Breast epithelium (tissue), 4 donors: ENCODE data around the gene DYRK1A. TPM values are rescaled to one million over a fixed set of nuclear protein-coding genes. Genes with fewer than 3 reads are reported as not detected.

Source experiments
- DNase-seq, 2 donors: peaks; one replicate each; pipeline ENCODE4 v3.0.0-alpha.2; 2019; ENCODE audit warnings: low spot score in 2 of 2
- H3K27ac ChIP-seq, 2 donors: fragments of 200-600 bp; sonication (generic) in 1 of 2; one replicate each; pipeline ENCODE4 v1.5.1; 2016 to 2019; ENCODE audit warnings: mild to moderate bottlenecking in 1 of 2
- H3K27me3 ChIP-seq, 2 donors: fragments of 200-600 bp; sonication (generic) in 1 of 2; one replicate each; pipeline versions ENCODE4 v1.5.1 to v1.6.0; 2017 to 2019; ENCODE audit warnings: control low read depth in 1 of 2, mild to moderate bottlenecking in 1 of 2
- H3K36me3 ChIP-seq: fragments of 200-600 bp; one replicate; pipeline ENCODE4 v1.5.1; 2019
- H3K4me1 ChIP-seq, 2 donors: fragments of 200-600 bp; sonication (generic); one replicate each; pipeline ENCODE4 v1.5.1; 2016 to 2019; ENCODE audit warnings: control low read depth in 1 of 2
- H3K4me3 ChIP-seq, 3 donors: fragments of 200-600 bp; sonication (generic); 1 replicate in 2 of 3; 2 replicates in 1 of 3; pipeline ENCODE4 v1.5.1; 2016 to 2019; ENCODE audit warnings: mild to moderate bottlenecking in 3 of 3, moderate library complexity in 2 of 3
- H3K9me3 ChIP-seq, 2 donors: fragments of 200-600 bp; sonication (generic) in 1 of 2; one replicate each; pipeline ENCODE4 v1.5.1; 2016 to 2019; ENCODE audit warnings: control low read depth in 1 of 2
- CTCF ChIP-seq, 3 donors: fragments of 450-650 bp; IDR thresholded peaks; one replicate each; pipeline ENCODE4 v1.5.1; 2016 to 2017; ENCODE audit warnings: antibody characterized with exemption in 3 of 3, mild to moderate bottlenecking in 3 of 3, moderate library complexity in 3 of 3
- POLR2A ChIP-seq: fragments of 450-650 bp; IDR thresholded peaks from one replicate; pipeline ENCODE4 v1.6.1; 2016; ENCODE audit warnings: antibody characterized with exemption, mild to moderate bottlenecking, moderate library complexity
- POLR2AphosphoS5 ChIP-seq, 3 donors: sonication (generic); formaldehyde crosslinking; IDR thresholded peaks; one replicate each; pipeline ENCODE4 v1.6.1; 2017; ENCODE audit warnings: antibody characterized with exemption in 3 of 3
- intact Hi-C: fragments of 100-400 bp; cut with DNase I; formaldehyde crosslinking; loops from one replicate; pipeline ENCODE4 v1.15.1; 2023; ENCODE audit warnings: low total_unique reads
- total RNA-seq, 3 donors: library from RNA; depleted of rRNA; stranded (reverse); fragments of >200 nt; gene quantifications; one replicate each; pipeline ENCODE4 v1.1.0, GENCODE V29; 2016

Gene DYRK1A
- total RNA-seq, 3 donors from 2014 or later: 71.7 to 138 (median 93.1) TPM

GRCh38 chr21:37463083-37463801 is 96.7 kb downstream of the DYRK1A start:
- Histone ChIP-seq H3K4me1 (peaks cover 0 to 12% of the 10 kb centered on the region in 2 donors), H3K27ac (no peak overlapping the region), H3K36me3 (no peaks in the 10 kb centered on the region), H3K4me3 (peak overlapping the region in 1 of 3 donors; percentile 10), H3K9me3 (no peaks in the 10 kb centered on the region), H3K27me3 (no peaks in the 10 kb centered on the region)
- no peak for DNase-seq
- TF ChIP-seq CTCF (IDR thresholded peaks at IDR 0.05) (peak in 2 of 3 donors; percentile 50 to 67), POLR2AphosphoS5 (IDR thresholded peaks at IDR 0.05) (no peak), POLR2A (no peak)
- intact Hi-C loops: no loop called here

- no peak overlapping the region for H3K27ac ChIP-seq
- intact Hi-C loops: no loop called here
Measured at GRCh38 chr21:37467082-37467481, 100.5 kb downstream of the DYRK1A start.

GRCh38 chr21:37468909-37469308 is 102.3 kb downstream of the DYRK1A start:
- Histone ChIP-seq H3K36me3 (no peaks in the 10 kb centered on the region), H3K4me3 (no peak overlapping the region), H3K27ac (no peak overlapping the region), H3K4me1 (no peaks in the 10 kb centered on the region), H3K9me3 (no peaks in the 10 kb centered on the region), H3K27me3 (no peaks in the 10 kb centered on the region)
- TF ChIP-seq CTCF (IDR thresholded peaks at IDR 0.05): no peak
- no peak for TF ChIP-seq POLR2A
- TF ChIP-seq POLR2AphosphoS5 (IDR thresholded peaks at IDR 0.05): no peak
- intact Hi-C loops: no loop called here
- no peak for DNase-seq

More at GRCh38 chr21:37467082-37467481, 100.5 kb downstream of the DYRK1A start:
- H3K36me3 ChIP-seq: no peaks in the 10 kb centered on the region
- H3K4me3 ChIP-seq: no peak overlapping the region
- H3K4me1 ChIP-seq: no peaks in the 10 kb centered on the region
- no peak for TF ChIP-seq POLR2A
- no peak for TF ChIP-seq CTCF (IDR thresholded peaks at IDR 0.05)
- no peak for TF ChIP-seq POLR2AphosphoS5 (IDR thresholded peaks at IDR 0.05)
- H3K27me3 ChIP-seq: no peaks in the 10 kb centered on the region
- DNase-seq: no peak
- no peaks in the 10 kb centered on the region for H3K9me3 ChIP-seq

- no peaks in the 10 kb centered on the region for H3K36me3 ChIP-seq
- intact Hi-C loops: no loop called here
- no peaks in the 10 kb centered on the region for H3K4me1 ChIP-seq
- DNase-seq: no peak
- H3K27me3 ChIP-seq: no peaks in the 10 kb centered on the region
- no peak for TF ChIP-seq CTCF (IDR thresholded peaks at IDR 0.05)
- no peak for TF ChIP-seq POLR2A
- TF ChIP-seq POLR2AphosphoS5 (IDR thresholded peaks at IDR 0.05): no peak
- H3K9me3 ChIP-seq: no peaks in the 10 kb centered on the region
- no peak overlapping the region for H3K4me3 ChIP-seq
- no peak overlapping the region for H3K27ac ChIP-seq
Measured at GRCh38 chr21:37469441-37469840, 102.9 kb downstream of the DYRK1A start.

GRCh38 chr21:37472581-37472980 is 106.0 kb downstream of the DYRK1A start:
- no peaks in the 10 kb centered on the region for H3K27me3 ChIP-seq
- no peaks in the 10 kb centered on the region for H3K36me3 ChIP-seq
- no peaks in the 10 kb centered on the region for H3K9me3 ChIP-seq
- no peak for DNase-seq
- no peaks in the 10 kb centered on the region for H3K4me1 ChIP-seq
- intact Hi-C loops: no loop called here
- no peak overlapping the region for H3K4me3 ChIP-seq
- no peak overlapping the region for H3K27ac ChIP-seq
- TF ChIP-seq POLR2AphosphoS5 (IDR thresholded peaks at IDR 0.05) (no peak), CTCF (IDR thresholded peaks at IDR 0.05) (no peak), POLR2A (no peak)
